Karpas-422 (cell line): ENCODE data around the gene TNFAIP6. TPM values are rescaled to one million over a fixed set of nuclear protein-coding genes. Genes with fewer than 3 reads are reported as not detected.

ENCODE experiments used
- DNase-seq: peaks from one replicate; pipeline ENCODE4 v3.0.0-alpha.2; 2015
- H2AFZ ChIP-seq: fragments of 200-600 bp; sonication (generic); 2 replicates; pipeline ENCODE4 v1.6.1; 2014; ENCODE audit warnings: antibody characterized with exemption, low read length, mixed read lengths
- H3K27ac ChIP-seq: fragments of 200-600 bp; sonication (generic); 2 replicates; pipeline ENCODE4 v1.5.1; 2014; ENCODE audit warnings: mild to moderate bottlenecking, low read length, moderate library complexity
- H3K27me3 ChIP-seq: fragments of 200-600 bp; sonication (generic); 2 replicates; pipeline ENCODE4 v1.6.1; 2014; ENCODE audit warnings: low read length, mixed read lengths
- H3K36me3 ChIP-seq: fragments of 200-600 bp; sonication (generic); 2 replicates; pipeline ENCODE4 v1.6.1; 2014; ENCODE audit warnings: low read length, mixed read lengths; ENCODE audit not compliant: insufficient read depth
- H3K4me1 ChIP-seq: fragments of 200-600 bp; sonication (generic); 2 replicates; pipeline ENCODE4 v1.6.1; 2014; ENCODE audit warnings: mild to moderate bottlenecking, low read length, mixed read lengths
- H3K4me2 ChIP-seq: fragments of 200-600 bp; sonication (generic); 2 replicates; pipeline ENCODE4 v1.6.1; 2014; ENCODE audit warnings: low read length, low read depth, mild to moderate bottlenecking; ENCODE audit not compliant: poor library complexity, severe bottlenecking
- H3K4me3 ChIP-seq: fragments of 200-600 bp; sonication (generic); 2 replicates; pipeline ENCODE4 v1.5.1; 2014; ENCODE audit warnings: mild to moderate bottlenecking, antibody characterized with exemption, low read length, mixed read lengths
- H3K79me2 ChIP-seq: fragments of 200-600 bp; sonication (generic); 2 replicates; pipeline ENCODE4 v1.6.1; 2014; ENCODE audit warnings: mild to moderate bottlenecking, low read length, mixed read lengths
- H3K9ac ChIP-seq: fragments of 200-600 bp; sonication (generic); 2 replicates; pipeline ENCODE4 v1.6.0; 2014; ENCODE audit warnings: low read length
- H3K9me2 ChIP-seq: fragments of 200-600 bp; sonication (generic), shearing (Covaris generic); replicated peaks from 2 replicates; pipeline ENCODE4 v1.6.0; 2014; ENCODE audit warnings: mild to moderate bottlenecking, low read length, moderate library complexity; ENCODE audit not compliant: insufficient read depth
- H3K9me3 ChIP-seq: fragments of 300-700, 200-600 bp; sonication (generic); 2 replicates; pipeline ENCODE4 v1.6.1; 2014; ENCODE audit warnings: low read length, mixed read lengths
- H4K20me1 ChIP-seq: fragments of 200-600 bp; sonication (generic); 2 replicates; pipeline ENCODE4 v1.6.1; 2014; ENCODE audit warnings: mild to moderate bottlenecking, antibody characterized with exemption, low read length, low read depth; ENCODE audit not compliant: insufficient read depth
- total RNA-seq: library from RNA; depleted of rRNA; stranded (reverse); fragments of >200 nt; shearing (Covaris generic); gene quantifications from 2 replicates; pipeline ENCODE4 v1.2.3, GENCODE V29; 2014; ENCODE audit warnings: low replicate concordance

The TNFAIP6 gene
- total RNA-seq, 1 experiment from 2014 or later: not detected

- no peak overlapping the region for H3K4me3 ChIP-seq
Measured at GRCh38 chr2:151347906-151348305, 9.5 kb upstream of the TNFAIP6 start.

GRCh38 chr2:151350579-151351195, 6.7 kb upstream of the TNFAIP6 start:
- no peak overlapping the region for H3K4me2 ChIP-seq
- no peak for DNase-seq

More at GRCh38 chr2:151347906-151348305, 9.5 kb upstream of the TNFAIP6 start:
- Histone ChIP-seq H3K4me1 (no peaks in the 10 kb centered on the region), H2AFZ (no peak overlapping the region), H3K27ac (no peak overlapping the region), H3K79me2 (no peaks in the 10 kb centered on the region), H3K4me2 (no peak overlapping the region), H3K27me3 (no peaks in the 10 kb centered on the region), H3K9me3 (no peaks in the 10 kb centered on the region), H3K9me2 (no peaks in the 10 kb centered on the region), H4K20me1 (no peaks in the 10 kb centered on the region), H3K9ac (no peak overlapping the region), H3K36me3 (no peaks in the 10 kb centered on the region)
- DNase-seq: no peak

DNA sequence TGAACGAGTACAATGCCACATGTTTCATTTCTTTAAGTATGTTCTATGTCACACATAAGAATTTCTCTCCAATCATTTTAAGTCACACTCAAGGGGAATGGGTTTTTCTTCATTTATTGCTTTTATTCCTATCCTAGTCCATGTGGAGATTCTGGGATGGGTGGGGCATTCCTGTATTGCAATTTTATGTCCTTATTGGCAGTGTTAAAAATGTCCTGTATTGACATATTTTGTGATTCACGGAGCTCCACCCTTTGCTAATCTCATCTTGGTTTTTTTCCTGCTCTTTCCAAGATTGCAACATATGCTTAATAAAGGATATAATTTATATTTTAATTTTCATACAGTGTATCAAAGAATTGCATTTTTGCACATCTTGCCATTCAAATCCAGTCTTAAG, 3.4 kb upstream of the TNFAIP6 start:
- no peak for DNase-seq
- Histone ChIP-seq H3K4me1 (no peaks in the 10 kb centered on the region), H2AFZ (no peak overlapping the region), H3K9me3 (no peaks in the 10 kb centered on the region), H3K79me2 (no peaks in the 10 kb centered on the region), H3K9me2 (no peaks in the 10 kb centered on the region), H3K27me3 (no peaks in the 10 kb centered on the region), H4K20me1 (no peaks in the 10 kb centered on the region), H3K9ac (no peak overlapping the region), H3K4me3 (no peak overlapping the region), H3K27ac (no peak overlapping the region), H3K36me3 (no peaks in the 10 kb centered on the region), H3K4me2 (no peak overlapping the region)

More at GRCh38 chr2:151350579-151351195, 6.7 kb upstream of the TNFAIP6 start:
- H3K4me3 ChIP-seq: no peak overlapping the region
- no peaks in the 10 kb centered on the region for H3K9me3 ChIP-seq
- H2AFZ ChIP-seq: no peak overlapping the region
- H3K36me3 ChIP-seq: no peaks in the 10 kb centered on the region
- no peak overlapping the region for H3K27ac ChIP-seq
- H4K20me1 ChIP-seq: no peaks in the 10 kb centered on the region
- H3K9ac ChIP-seq: no peak overlapping the region
- H3K9me2 ChIP-seq: no peaks in the 10 kb centered on the region
- no peaks in the 10 kb centered on the region for H3K79me2 ChIP-seq
- H3K4me1 ChIP-seq: no peaks in the 10 kb centered on the region
- no peaks in the 10 kb centered on the region for H3K27me3 ChIP-seq

- Histone ChIP-seq H3K9ac (no peak overlapping the region), H3K4me2 (no peak overlapping the region), H3K79me2 (no peaks in the 10 kb centered on the region), H3K27ac (no peak overlapping the region), H3K4me3 (no peak overlapping the region), H2AFZ (no peak overlapping the region), H3K9me2 (no peaks in the 10 kb centered on the region), H4K20me1 (no peaks in the 10 kb centered on the region), H3K4me1 (no peaks in the 10 kb centered on the region), H3K9me3 (no peaks in the 10 kb centered on the region), H3K27me3 (no peaks in the 10 kb centered on the region), H3K36me3 (no peaks in the 10 kb centered on the region)
- no peak for DNase-seq
Measured at GRCh38 chr2:151354807-151355206, 2.6 kb upstream of the TNFAIP6 start.

DNA sequence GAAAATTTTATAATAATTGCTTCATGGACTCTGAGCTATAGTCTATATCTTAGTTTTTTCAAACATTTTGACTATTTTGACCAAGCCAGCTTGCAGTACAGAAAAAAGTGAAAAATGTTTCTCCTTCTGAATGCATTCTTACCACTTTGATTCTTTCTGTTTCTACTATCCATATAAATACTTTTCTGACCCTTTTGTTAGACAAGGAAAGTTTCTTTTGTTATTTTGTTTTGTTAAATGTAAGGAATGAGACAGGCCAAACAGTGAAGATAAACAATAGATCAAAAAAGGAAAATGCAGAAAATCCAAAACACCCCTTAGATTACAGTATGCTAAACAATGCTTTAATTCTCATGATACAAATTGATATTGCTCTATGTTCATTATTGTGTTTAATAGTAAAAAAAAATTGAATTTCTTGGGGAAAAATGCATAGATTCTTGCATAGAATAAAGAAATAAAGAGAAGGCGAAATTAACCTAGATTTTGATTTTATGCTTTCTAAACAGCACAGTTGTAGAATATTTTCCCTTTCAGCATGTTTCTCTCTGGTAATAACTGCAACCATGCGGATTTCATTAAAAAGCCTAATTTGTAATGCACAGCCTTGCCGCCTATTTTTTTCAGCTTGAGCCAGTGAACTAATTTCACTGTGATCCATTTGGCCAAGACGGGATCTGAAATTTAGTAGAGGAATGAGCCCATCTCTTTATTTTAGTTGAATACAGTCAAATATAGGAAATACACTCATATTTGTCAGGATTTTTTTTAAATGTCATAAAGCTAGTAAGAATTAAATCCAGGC, 976 bp downstream of the TNFAIP6 start:
- H3K4me2 ChIP-seq: no peak overlapping the region
- no peaks in the 10 kb centered on the region for H3K4me1 ChIP-seq
- no peak overlapping the region for H3K9ac ChIP-seq
- H3K79me2 ChIP-seq: no peaks in the 10 kb centered on the region
- H4K20me1 ChIP-seq: no peaks in the 10 kb centered on the region
- no peak overlapping the region for H3K27ac ChIP-seq
- H2AFZ ChIP-seq: no peak overlapping the region
- no peak for DNase-seq
- H3K27me3 ChIP-seq: no peaks in the 10 kb centered on the region
- no peaks in the 10 kb centered on the region for H3K36me3 ChIP-seq
- no peaks in the 10 kb centered on the region for H3K9me3 ChIP-seq
- no peak overlapping the region for H3K4me3 ChIP-seq
- no peaks in the 10 kb centered on the region for H3K9me2 ChIP-seq

DNA sequence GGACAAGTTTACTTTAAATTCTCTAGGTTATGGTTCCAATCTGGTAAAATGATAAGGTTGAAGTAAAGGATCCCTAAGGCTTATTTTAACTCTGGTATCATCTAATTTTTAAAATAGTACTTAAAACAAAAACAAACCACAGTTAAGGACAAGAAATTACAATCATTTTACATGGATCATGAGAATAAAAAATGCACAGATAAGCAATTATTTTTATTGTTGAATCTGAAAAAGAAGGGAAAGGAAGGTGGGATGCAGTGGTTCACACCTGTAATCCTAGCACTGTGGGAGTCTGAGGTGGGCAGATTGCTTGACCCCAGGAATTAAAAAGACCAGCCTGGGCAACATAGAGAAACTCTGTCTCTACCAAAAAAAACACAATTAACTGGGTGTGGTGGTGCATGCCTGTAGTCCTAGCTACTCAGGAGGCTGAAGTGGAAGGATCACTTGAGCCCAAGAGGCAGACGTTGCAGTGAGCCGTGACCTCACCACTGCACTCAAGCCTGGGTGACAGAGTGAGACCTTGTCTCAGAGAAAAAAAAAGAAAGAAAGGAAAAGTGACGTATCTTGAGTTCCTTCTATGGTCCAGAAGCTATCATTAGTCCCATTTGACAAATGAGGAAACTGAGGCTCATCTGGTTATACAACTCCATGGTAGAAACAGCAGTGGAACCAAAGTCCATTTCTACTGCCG, 2.5 kb downstream of the TNFAIP6 start:
- no peaks in the 10 kb centered on the region for H3K79me2 ChIP-seq
- no peak overlapping the region for H3K9ac ChIP-seq
- no peaks in the 10 kb centered on the region for H3K9me3 ChIP-seq
- H3K4me1 ChIP-seq: no peaks in the 10 kb centered on the region
- no peak overlapping the region for H3K27ac ChIP-seq
- H3K36me3 ChIP-seq: no peaks in the 10 kb centered on the region
- H3K27me3 ChIP-seq: no peaks in the 10 kb centered on the region
- no peak overlapping the region for H3K4me2 ChIP-seq
- H4K20me1 ChIP-seq: no peaks in the 10 kb centered on the region
- H2AFZ ChIP-seq: no peak overlapping the region
- no peaks in the 10 kb centered on the region for H3K9me2 ChIP-seq
- no peak overlapping the region for H3K4me3 ChIP-seq
- DNase-seq: no peak

- Histone ChIP-seq H3K27ac (no peak overlapping the region), H3K9ac (no peak overlapping the region), H3K27me3 (no peaks in the 10 kb centered on the region), H4K20me1 (no peaks in the 10 kb centered on the region), H3K4me3 (no peak overlapping the region), H3K9me2 (no peaks in the 10 kb centered on the region), H3K9me3 (no peaks in the 10 kb centered on the region), H2AFZ (no peak overlapping the region), H3K36me3 (no peaks in the 10 kb centered on the region), H3K4me2 (no peak overlapping the region), H3K79me2 (no peaks in the 10 kb centered on the region), H3K4me1 (no peaks in the 10 kb centered on the region)
- DNase-seq: no peak
Measured at GRCh38 chr2:151361674-151362370, 4.4 kb downstream of the TNFAIP6 start.

DNA sequence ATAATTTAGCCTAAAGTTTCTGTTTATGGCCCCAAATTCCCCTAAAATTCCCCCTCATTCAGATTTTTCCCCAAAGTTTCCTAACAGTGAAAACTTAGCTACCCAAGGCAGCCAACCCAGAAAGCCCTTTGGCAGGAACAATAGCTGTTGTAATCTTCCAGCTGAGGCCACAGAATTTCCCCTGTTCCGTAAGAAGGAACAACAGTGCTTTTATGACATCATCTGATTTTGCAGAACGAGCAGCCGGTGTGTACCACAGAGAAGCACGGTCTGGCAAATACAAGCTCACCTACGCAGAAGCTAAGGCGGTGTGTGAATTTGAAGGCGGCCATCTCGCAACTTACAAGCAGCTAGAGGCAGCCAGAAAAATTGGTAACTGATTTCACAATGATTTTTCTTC, 6.3 kb downstream of the TNFAIP6 start:
- Histone ChIP-seq H3K9me3 (no peaks in the 10 kb centered on the region), H3K27me3 (no peaks in the 10 kb centered on the region), H3K4me3 (no peak overlapping the region), H3K27ac (no peak overlapping the region), H3K79me2 (no peaks in the 10 kb centered on the region), H3K9me2 (no peaks in the 10 kb centered on the region), H3K36me3 (no peaks in the 10 kb centered on the region), H4K20me1 (no peaks in the 10 kb centered on the region), H3K4me2 (no peak overlapping the region), H3K4me1 (no peaks in the 10 kb centered on the region), H3K9ac (no peak overlapping the region), H2AFZ (no peak overlapping the region)
- DNase-seq: no peak
